ENCODE data around the gene SASH1.

DNA sequence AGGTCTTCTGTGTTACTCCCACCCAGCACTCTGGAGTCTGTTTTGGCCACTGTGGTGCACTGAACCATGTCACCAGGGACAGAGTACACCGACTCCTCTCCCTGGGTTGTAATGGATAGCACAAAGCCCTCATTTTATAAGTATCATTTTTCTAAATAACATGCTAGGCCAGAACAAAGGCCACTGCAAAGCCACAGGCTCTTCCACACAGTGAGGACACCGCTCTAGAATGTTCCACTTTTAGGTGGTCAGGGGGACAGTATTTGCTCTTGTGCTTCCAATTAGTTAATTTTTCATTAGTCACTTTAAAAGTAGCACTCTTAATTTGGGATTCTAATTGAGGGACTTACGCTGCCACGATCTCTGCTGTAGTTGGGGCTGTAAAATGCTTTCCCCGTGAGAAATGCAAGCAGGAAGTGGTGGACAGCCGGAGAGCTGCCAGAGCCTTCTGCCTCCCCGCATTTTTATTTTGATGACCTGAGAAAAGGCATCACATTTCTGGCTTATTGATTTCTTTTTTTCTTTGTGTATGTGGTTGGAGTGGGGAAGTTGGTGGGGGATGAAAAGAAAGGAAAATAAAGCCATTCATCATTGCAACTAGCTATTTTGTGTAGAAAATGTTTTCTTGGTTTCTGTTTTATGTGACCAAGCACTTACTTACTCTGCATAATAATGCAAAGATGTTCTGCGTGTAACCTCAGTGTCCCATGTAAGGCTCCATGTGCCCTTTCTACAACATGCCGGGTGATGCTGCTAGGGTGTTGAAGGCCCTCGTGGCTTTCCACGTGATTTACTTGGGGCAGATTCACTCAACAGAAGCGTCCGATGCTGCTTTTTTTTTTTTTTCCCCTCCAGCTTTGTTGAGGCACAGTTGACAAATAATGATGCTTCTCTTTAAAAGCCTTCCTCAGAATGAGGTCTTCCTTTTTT lies 195.9 kb downstream of the SASH1 start:
- TF ChIP-seq CTCF (IDR thresholded peaks at IDR 0.05; ENCODE audit: poor library complexity) (no peak), EZH2 (IDR thresholded peaks at IDR 0.05; ENCODE audit: borderline replicate concordance) (no peak)
